CD14-positive monocyte (primary cell): Measurements from ENCODE around the gene NTRK1. TPM values are rescaled to one million over a fixed set of nuclear protein-coding genes. Genes with fewer than 3 reads are reported as not detected.

ENCODE experiments used
- DNase-seq, 3 donors: peaks; one replicate each; pipeline ENCODE4 v3.0.0-alpha.2; 2011 to 2022
- H2AFZ ChIP-seq: 2 replicates; pipeline ENCODE4 v1.6.0; 2012; ENCODE audit warnings: mild to moderate bottlenecking, low read depth, low read length, inconsistent platforms; ENCODE audit not compliant: insufficient read depth, poor library complexity, severe bottlenecking
- H3K27ac ChIP-seq, 2 donors: 1 replicate in 1 of 2; 2 replicates in 1 of 2; pipeline ENCODE4 v1.5.1; 2012 to 2013; ENCODE audit warnings: low read length in 2 of 2, control low read depth in 1 of 2, inconsistent platforms in 1 of 2, low read depth in 1 of 2, mild to moderate bottlenecking in 1 of 2
- H3K27me3 ChIP-seq, 2 donors: one replicate each; pipeline versions ENCODE4 v1.6.0 to v1.6.1; 2011 to 2013; ENCODE audit warnings: low read length in 2 of 2; ENCODE audit not compliant: control insufficient read depth in 2 of 2, insufficient read depth in 2 of 2
- H3K36me3 ChIP-seq, 2 donors: replicated peaks in 1 of 2; 1 replicate in 1 of 2; 2 replicates in 1 of 2; pipeline versions ENCODE4 v1.5.1 to v1.6.1; 2012 to 2013; ENCODE audit warnings: low read length in 2 of 2, control low read depth in 1 of 2, inconsistent platforms in 1 of 2, mild to moderate bottlenecking in 1 of 2; ENCODE audit not compliant: insufficient read depth in 2 of 2, control insufficient read depth in 1 of 2
- H3K4me1 ChIP-seq, 2 donors: 1 replicate in 1 of 2; 2 replicates in 1 of 2; pipeline versions ENCODE4 v1.5.1 to v1.6.1; 2012 to 2013; ENCODE audit warnings: low read length in 2 of 2, control low read depth in 1 of 2, inconsistent platforms in 1 of 2, mild to moderate bottlenecking in 1 of 2, moderate library complexity in 1 of 2; ENCODE audit not compliant: insufficient read depth in 2 of 2, control insufficient read depth in 1 of 2
- H3K4me2 ChIP-seq: replicated peaks from 2 replicates; pipeline ENCODE3; 2012; ENCODE audit warnings: low read length, moderate library complexity, mild to moderate bottlenecking; ENCODE audit not compliant: poor library complexity, severe bottlenecking; ENCODE audit errors: extremely low read depth
- H3K4me3 ChIP-seq, 3 experiments: fragments of 200-600 bp in 1 of 3; sonication (generic) in 1 of 3; replicated peaks in 1 of 3; 1 replicate in 2 of 3; 2 replicates in 1 of 3; pipeline ENCODE4 v1.5.1; 2011 to 2013; ENCODE audit warnings: low read length in 3 of 3, mild to moderate bottlenecking in 3 of 3, control low read depth in 2 of 3, low read depth in 2 of 3, inconsistent platforms in 1 of 3, moderate library complexity in 1 of 3
- H3K79me2 ChIP-seq: 2 replicates; pipeline ENCODE4 v1.6.0; 2012; ENCODE audit warnings: mild to moderate bottlenecking, control low read depth, inconsistent platforms, low read length, moderate library complexity; ENCODE audit not compliant: insufficient read depth
- H3K9ac ChIP-seq: 2 replicates; pipeline ENCODE4 v1.6.0; 2017; ENCODE audit warnings: low read length, mild to moderate bottlenecking; ENCODE audit not compliant: insufficient read depth, poor library complexity, severe bottlenecking
- H3K9me3 ChIP-seq, 2 donors: replicated peaks in 1 of 2; 1 replicate in 1 of 2; 2 replicates in 1 of 2; pipeline versions ENCODE4 v1.5.1 to v1.6.1; 2012 to 2013; ENCODE audit warnings: low read length in 2 of 2, control low read depth in 1 of 2; ENCODE audit not compliant: control insufficient read depth in 1 of 2, insufficient read depth in 1 of 2
- H4K20me1 ChIP-seq: 2 replicates; pipeline ENCODE4 v1.6.0; 2012; ENCODE audit warnings: mild to moderate bottlenecking, low read length, control low read depth, moderate library complexity; ENCODE audit not compliant: insufficient read depth
- H3K27ac Mint-ChIP-seq, 7 donors: one replicate each; pipeline ENCODE4 v1.8.0; 2020; ENCODE audit warnings: mild to moderate bottlenecking in 7 of 7, mixed read lengths in 7 of 7, moderate library complexity in 6 of 7, inconsistent platforms in 2 of 7
- H3K27me3 Mint-ChIP-seq, 3 donors: one replicate each; pipeline ENCODE4 v1.8.0; 2021 to 2022; ENCODE audit warnings: low read depth in 3 of 3, mild to moderate bottlenecking in 3 of 3, mixed read lengths in 3 of 3, moderate library complexity in 3 of 3, inconsistent platforms in 1 of 3
- H3K36me3 Mint-ChIP-seq, 2 donors: one replicate each; pipeline ENCODE4 v1.8.0; 2020; ENCODE audit warnings: mixed read lengths in 2 of 2, inconsistent platforms in 1 of 2, mild to moderate bottlenecking in 1 of 2
- H3K4me1 Mint-ChIP-seq: one replicate; pipeline ENCODE4 v1.8.0; 2020; ENCODE audit warnings: mild to moderate bottlenecking, mixed read lengths
- H3K4me3 Mint-ChIP-seq, 2 donors: one replicate each; pipeline ENCODE4 v1.8.0; 2020; ENCODE audit warnings: mild to moderate bottlenecking in 2 of 2, mixed read lengths in 2 of 2, moderate library complexity in 1 of 2
- H3K9me3 Mint-ChIP-seq, 7 donors: one replicate each; pipeline ENCODE4 v1.8.0; 2020 to 2022; ENCODE audit warnings: mixed read lengths in 7 of 7, mild to moderate bottlenecking in 6 of 7, moderate library complexity in 6 of 7, inconsistent platforms in 2 of 7
- CTCF ChIP-seq: fragments of 200-600 bp; IDR thresholded peaks from one replicate; pipeline ENCODE4 v1.8.0; 2022; ENCODE audit warnings: antibody characterized with exemption, mild to moderate bottlenecking
- WGBS: methylation state at CpG from one replicate; pipeline ENCODE4 v1.1.5; 2013; ENCODE audit warnings: missing lambda C conversion rate; ENCODE audit not compliant: insufficient coverage; 5-methylcytosine and 5-hydroxymethylcytosine counted together
- intact Hi-C, 2 donors: fragments of 100-400 bp; cut with micrococcal nuclease; formaldehyde crosslinking; loops; one replicate each; pipeline versions ENCODE4 v1.15.0 to v1.15.1; 2023
- polyA plus RNA-seq, 3 donors: library from polyadenylated mRNA; depleted of rRNA in 1 of 3; unstranded in 2 of 3; stranded (reverse) in 1 of 3; fragments of 300-500 nt in 2 of 3; fragments of >200 nt in 1 of 3; fragmentation: Illumina TruSeq in 2 of 3; gene quantifications; 1 replicate in 2 of 3; 2 replicates in 1 of 3; pipeline ENCODE4 v1.2.3, GENCODE V29; 2012 to 2021

The NTRK1 gene
- polyA plus RNA-seq, 3 donors, result 0.03 TPM; not detected in 2

DNA sequence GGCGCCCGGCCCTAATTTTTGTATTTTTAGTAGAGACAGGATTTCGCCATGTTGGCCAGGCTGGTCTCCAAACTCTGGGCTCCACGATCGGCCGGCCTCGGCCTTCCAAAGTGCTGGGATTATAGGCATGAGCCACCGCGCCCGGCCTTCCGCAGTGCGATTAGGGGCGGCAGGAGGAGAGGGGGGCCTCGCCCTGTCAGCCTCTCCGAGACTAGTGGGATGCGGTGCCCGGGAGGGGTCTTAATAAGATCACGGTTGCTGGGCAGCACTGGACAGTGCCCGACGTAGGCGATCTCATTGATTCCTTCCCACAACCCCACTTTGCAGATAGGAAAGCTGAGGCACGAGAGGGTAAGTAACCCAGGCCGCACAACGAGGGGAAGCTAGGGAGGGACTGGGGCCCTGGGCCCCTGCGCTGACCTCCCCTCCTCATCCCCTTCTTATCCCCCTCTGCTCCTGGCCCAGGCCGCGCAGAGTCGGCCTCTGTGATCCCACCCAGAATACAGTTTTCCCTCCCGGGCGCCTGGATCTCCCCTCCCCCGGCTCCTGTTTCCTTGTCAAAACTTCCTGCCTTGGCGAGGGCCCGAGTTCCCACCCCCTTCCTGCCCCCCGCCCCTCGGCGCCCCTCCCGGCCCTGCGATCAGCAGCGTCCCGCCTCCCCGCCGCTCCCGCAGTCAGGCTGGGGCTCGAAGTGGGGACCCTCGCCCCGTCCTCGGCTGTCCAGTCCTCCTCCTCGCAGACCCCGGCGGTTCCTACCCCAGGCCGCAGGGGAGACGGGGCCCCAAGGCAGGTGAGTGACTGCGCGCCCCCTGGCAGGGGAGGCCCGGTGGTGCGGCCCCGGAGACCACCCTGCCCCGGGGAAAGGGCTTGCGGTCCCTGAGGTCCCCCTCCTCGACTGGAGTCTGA is 32.6 kb downstream of the NTRK1 start, which contains the start of gene PEAR1:
Gene PEAR1 (plus strand): TSS at position 671 of the 906 bp plus-strand sequence. CDS start 10,209 bp downstream, outside the sequence.
- no peaks in the 10 kb centered on the region for H3K9me3 ChIP-seq
- H3K79me2 ChIP-seq, result no peaks in the 10 kb centered on the region
- H3K27me3 ChIP-seq, result peaks cover 20 to 47% of the 10 kb centered on the region in 2 donors
- no peaks in the 10 kb centered on the region for H4K20me1 ChIP-seq
- no peak within 1 kb of the TSS for H3K27ac ChIP-seq
- peak within 1 kb of the TSS; percentile 6 for H3K9ac ChIP-seq
- H3K4me1 ChIP-seq, result peaks cover 25 to 29% of the 10 kb centered on the region in 2 donors
- Mint-ChIP-seq H3K36me3 (peaks cover 0 to 10% of the 10 kb centered on the region in 2 donors), H3K9me3 (peaks cover 0 to 9% (median 5%) of the 10 kb centered on the region in 7 donors), H3K4me1 (peaks cover 28% of the 10 kb centered on the region), H3K4me3 (peak within 1 kb of the TSS; percentile 73 to 87), H3K27ac (peak within 1 kb of the TSS in 2 of 7 donors; percentile 19 to 52), H3K27me3 (peaks cover 52 to 64% (median 53%) of the 10 kb centered on the region in 3 donors)
- H3K4me3 ChIP-seq, result peak within 1 kb of the TSS; percentile 7 to 74 (median 17)
- WGBS, result 3% methylated on average over 40 of the region's 60 CpGs
- peak within 1 kb of the TSS; percentile 80 for H3K4me2 ChIP-seq
- intact Hi-C loops, result loop anchor here (5.0 to 10.0 kb wide), 2 partner anchors 34 to 78 kb away; partner anchors contain the start of gene SH2D2A (in 1 of the 2)
- no peak for TF ChIP-seq CTCF
- no peaks in the 10 kb centered on the region for H3K36me3 ChIP-seq
- DNase-seq, result no peak
- peak within 1 kb of the TSS; percentile 70 for H2AFZ ChIP-seq

- H3K9me3 ChIP-seq, result no peaks in the 10 kb centered on the region
- Mint-ChIP-seq H3K9me3 (peaks cover 0 to 9% (median 5%) of the 10 kb centered on the region in 7 donors), H3K27ac (no peak overlapping the region), H3K4me1 (peaks cover 33% of the 10 kb centered on the region), H3K27me3 (peaks cover 51 to 64% (median 57%) of the 10 kb centered on the region in 3 donors), H3K36me3 (peaks cover 0 to 10% of the 10 kb centered on the region in 2 donors), H3K4me3 (peak overlapping the region in 1 of 2 donors; percentile 68)
- H2AFZ ChIP-seq, result no peak overlapping the region
- peaks cover 20 to 47% of the 10 kb centered on the region in 2 donors for H3K27me3 ChIP-seq
- intact Hi-C loops, result loop anchor here (5.0 to 10.0 kb wide), 2 partner anchors 33 to 79 kb away; partner anchors contain the start of gene SH2D2A (in 1 of the 2)
- H3K4me3 ChIP-seq, result no peak overlapping the region
- no peaks in the 10 kb centered on the region for H4K20me1 ChIP-seq
- H3K79me2 ChIP-seq, result no peaks in the 10 kb centered on the region
- no peak overlapping the region for H3K4me2 ChIP-seq
- WGBS, result 35% methylated on average over 4 of the region's 5 CpGs
- no peak for TF ChIP-seq CTCF
- peaks cover 28 to 33% of the 10 kb centered on the region in 2 donors for H3K4me1 ChIP-seq
- no peak overlapping the region for H3K27ac ChIP-seq
- no peak overlapping the region for H3K9ac ChIP-seq
- DNase-seq, result no peak
- H3K36me3 ChIP-seq, result no peaks in the 10 kb centered on the region
These were observed 33.3 kb downstream of the NTRK1 start for GRCh38 chr1:156894001-156894400.
